ENCODE results near the gene CYP26B1. TPM values are rescaled to one million over a fixed set of nuclear protein-coding genes. Genes with fewer than 3 reads are reported as not detected.

Gene CYP26B1
- total and polyA plus RNA-seq, 9 of the 15 experiments (the other 6 are each of a cell fraction or from before 2014, with no cell fraction given): 0.01 to 0.13 (median 0.04) TPM; not detected in 6

- intact Hi-C loops (cut with micrococcal nuclease): no loop called here
Observed at GRCh38 chr2:72128059-72128842, 19.4 kb downstream of the CYP26B1 start.

More at GRCh38 chr2:72128059-72128842, 19.4 kb downstream of the CYP26B1 start:
- FAIRE-seq (no peak), DNase-seq (ENCODE audit: extremely low read depth in 1 of 4, low spot score in 3 of 4) (no peak), ATAC-seq (no peak)
- Histone ChIP-seq H3K27me3 (ENCODE audit: control insufficient read depth in 2 of 2, insufficient read depth in 2 of 2, low read length in 2 of 2) (peaks cover 8 to 62% of the 10 kb centered on the region in 2 experiments; a peak in 4 of 5 replicates), H3K4me1 (replicated peaks in 1 of 2; ENCODE audit: control insufficient read depth in 2 of 2, insufficient read depth in 2 of 2, low read length in 2 of 2) (peaks cover 0 to 3% of the 10 kb centered on the region in 2 experiments; a peak in 2 of 5 replicates), H3K4me2 (ENCODE audit: insufficient read depth, low read length) (no peak overlapping the region), H3K9me1 (ENCODE audit: control insufficient read depth, insufficient read depth, low read length) (no peaks in the 10 kb centered on the region), H3K4me3 (no peak overlapping the region), H3K9me3 (replicated peaks; ENCODE audit: control insufficient read depth, insufficient read depth, low read depth, low read length) (no peaks in the 10 kb centered on the region), H4K20me1 (replicated peaks; ENCODE audit: control insufficient read depth, insufficient read depth, low read length) (peaks cover 4% of the 10 kb centered on the region; the same call in 1 of the 2 replicates), H3K27ac (ENCODE audit: extremely low read depth, low read depth, low read length) (no peak overlapping the region), H2AFZ (ENCODE audit: low read depth, low read length) (no peak overlapping the region), H3K9ac (ENCODE audit: insufficient read depth in 1 of 2, low read depth in 2 of 2, low read length in 2 of 2) (no peak overlapping the region; a peak in 1 of 4 replicates), H3K36me3 (ENCODE audit: control insufficient read depth, insufficient read depth, low read length) (no peaks in the 10 kb centered on the region), H3K79me2 (ENCODE audit: control insufficient read depth, insufficient read depth, low read length) (no peaks in the 10 kb centered on the region)
- 2% methylated on average over 11 of the region's 24 CpGs for WGBS (ENCODE audit: insufficient coverage, low coverage, missing lambda C conversion rate)
- TF ChIP-seq ZNF586 (CRISPR knock-in tag; conservative IDR thresholded peaks at IDR 0.05): no peak
- TF ChIP-seq ELK3 (CRISPR knock-in tag; IDR thresholded peaks at IDR 0.05): no peak
- TF ChIP-seq ZNF239 (CRISPR knock-in tag; IDR thresholded peaks at IDR 0.05): peak; percentile 93
- BruUV-seq (replicated peaks): no TSS peak
- CTCF ChIA-PET (ENCODE audit: low intra/inter-chr PET ratio): no interaction called here
- POLR2A ChIA-PET: interaction anchor here (0.9 kb wide), 1 partner anchor 15 kb away, joined by 3 read pairs; no protein-coding TSS in a partner anchor
- in situ Hi-C loops (cut with MboI): no loop called here
